Superior temporal gyrus (tissue), 1 donor: ENCODE results near the gene SEPTIN8.

Experiments
- DNase-seq: peaks from one replicate; pipeline ENCODE4 v3.0.0-alpha.2; 2016; ENCODE audit errors: extremely low spot score

Gene SEPTIN8

DNA sequence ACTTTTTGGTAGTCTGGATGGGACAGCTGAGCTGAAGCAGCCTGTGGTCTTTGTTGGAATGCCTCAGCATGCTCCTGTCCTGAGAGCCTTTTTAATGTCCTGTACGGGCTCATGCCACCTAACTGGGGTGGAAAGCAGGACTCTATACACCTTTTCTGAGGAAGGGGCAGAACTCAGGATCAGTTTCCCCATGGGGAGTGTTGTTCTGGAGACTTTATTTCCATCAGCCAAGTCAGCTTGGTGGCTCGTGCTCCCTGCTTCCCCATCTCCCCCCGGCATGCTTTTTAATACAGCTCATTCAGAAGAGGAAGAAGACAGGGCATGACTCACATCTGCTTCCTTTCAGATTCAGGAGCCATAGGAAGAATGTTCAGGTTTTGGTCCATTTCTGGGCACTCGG lies 5.1 kb upstream of the SEPTIN8 start:
- peak; percentile 33 for DNase-seq

DNA sequence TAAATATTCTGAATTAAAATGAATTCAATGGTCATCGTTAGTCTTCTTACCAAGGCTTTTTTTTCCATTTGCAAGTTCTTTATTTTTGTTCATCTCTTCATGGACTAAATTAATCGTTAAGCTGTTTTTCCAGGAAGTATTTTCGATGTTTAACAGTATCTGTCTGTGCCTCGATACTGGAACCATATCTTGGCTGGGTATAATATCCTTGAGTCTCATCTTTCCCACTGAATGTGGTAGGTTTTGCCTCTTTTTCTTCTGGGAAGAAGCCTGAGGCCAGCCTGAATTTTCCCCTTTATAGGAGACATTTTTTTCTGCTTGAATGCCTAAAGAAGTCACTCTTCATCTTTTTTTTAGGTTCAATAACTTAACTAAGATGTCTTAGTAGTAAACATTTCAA lies 4.0 kb upstream of the SEPTIN8 start:
- DNase-seq = peak; percentile 28

DNA sequence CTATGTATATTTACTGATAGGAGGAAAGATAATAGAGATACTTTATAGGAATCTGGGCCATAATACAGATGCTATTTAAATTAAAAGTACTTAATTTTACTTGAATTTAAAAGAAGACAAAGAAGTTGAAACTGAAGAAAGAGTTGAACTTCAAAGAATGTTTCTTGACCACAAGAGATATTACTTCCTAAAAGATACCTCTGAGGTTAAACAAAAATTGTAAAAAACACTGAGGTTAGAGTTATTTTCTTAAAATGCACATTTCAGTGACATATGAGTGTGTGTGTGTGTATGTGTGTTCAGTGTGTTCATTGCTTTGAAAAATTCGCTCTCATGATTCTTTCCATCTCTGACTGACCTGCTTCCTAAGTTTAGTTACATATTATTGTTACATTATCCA lies 3.5 kb upstream of the SEPTIN8 start:
- DNase-seq = no peak

- peak; percentile 95 for DNase-seq
Observed at GRCh38 chr5:132779961-132780360, 2.9 kb upstream of the SEPTIN8 start.

DNA sequence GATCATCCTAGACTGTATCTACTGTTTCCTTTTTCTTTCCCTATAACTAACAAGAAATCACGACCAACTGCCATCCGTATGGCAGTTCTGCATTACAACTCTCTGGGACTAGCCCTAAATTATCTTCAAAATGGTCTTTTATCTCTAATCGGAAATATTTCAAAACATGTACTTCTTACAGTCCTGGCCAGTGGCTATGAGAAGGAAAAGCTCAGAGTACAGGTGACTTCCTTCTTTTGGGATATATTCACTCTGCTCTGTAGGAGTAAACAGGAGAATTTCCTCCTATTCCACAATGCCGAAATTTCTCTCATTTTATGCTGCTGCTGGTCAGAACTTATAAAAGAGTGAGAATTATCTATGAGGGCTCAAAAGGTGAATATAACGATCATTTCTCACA lies 1.8 kb upstream of the SEPTIN8 start:
- peak; percentile 64 for DNase-seq

- no peak for DNase-seq
Observed at GRCh38 chr5:132778129-132778528, 1.1 kb upstream of the SEPTIN8 start.

GRCh38 chr5:132776938-132777208 lies 166 bp downstream of the SEPTIN8 start:
- DNase-seq = no peak

DNA sequence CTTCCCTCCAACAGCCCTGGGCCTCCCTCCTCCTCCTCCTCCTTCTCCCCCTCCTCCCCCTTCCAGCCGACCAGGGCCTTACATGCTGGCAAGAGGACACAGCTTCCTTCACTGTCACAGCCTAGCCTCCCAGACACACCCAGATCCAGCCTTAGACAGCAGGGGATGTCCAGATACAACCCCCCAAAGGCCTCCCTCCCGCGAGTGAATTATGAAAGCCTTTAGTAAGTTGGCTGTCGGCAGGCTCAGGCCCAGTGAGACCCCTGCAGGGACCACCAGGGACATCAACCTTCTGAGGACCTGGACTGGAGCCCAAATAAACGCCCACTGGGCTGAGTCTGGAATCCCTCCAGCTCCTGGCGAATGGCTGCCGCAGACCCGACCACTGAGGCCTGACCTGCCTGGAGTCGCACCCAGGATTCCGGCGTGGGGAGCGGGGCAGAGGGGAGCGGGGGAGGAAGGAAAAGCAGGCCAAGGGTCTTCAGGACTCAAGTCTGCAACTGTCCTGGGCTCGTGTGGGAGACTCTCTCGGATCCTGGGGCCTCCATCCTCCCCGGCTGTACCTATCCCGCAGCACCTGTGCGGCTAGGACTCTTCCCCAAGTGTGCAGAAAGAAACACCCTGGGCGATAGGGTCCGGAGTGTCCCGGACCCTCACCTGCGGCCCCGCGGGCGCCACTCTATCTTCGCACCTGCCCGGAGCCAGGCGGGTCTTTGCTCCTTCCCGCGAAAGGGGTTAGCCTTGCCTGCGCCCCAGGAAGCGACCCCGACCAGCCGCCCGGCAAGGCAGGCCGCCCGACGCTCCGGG lies 705 bp downstream of the SEPTIN8 start:
- no peak for DNase-seq

DNA sequence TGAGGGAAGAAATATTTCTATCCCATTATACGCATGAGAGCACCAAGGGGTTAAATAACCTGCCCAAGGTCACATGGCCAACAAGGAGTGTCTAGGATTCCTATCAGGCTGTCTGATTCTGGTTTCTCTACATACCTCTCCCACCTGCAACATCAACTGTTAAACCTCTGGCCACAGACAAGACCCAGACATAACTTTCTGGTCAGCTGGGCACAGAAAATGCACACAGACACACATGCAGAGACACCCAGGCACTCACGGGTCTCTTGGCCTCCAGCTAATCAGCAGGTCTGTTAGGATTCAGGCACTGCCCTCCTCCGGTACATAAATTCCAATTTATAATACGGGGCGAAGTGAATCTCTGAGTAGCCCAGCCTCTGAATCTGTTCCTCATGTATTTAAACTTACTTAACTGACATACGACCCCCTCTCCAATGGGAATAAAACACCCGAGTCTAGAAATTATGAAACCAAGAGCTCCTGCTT lies 1.5 kb downstream of the SEPTIN8 start:
- no peak for DNase-seq

GRCh38 chr5:132774896-132775295 lies 2.1 kb downstream of the SEPTIN8 start:
- no peak for DNase-seq

DNA sequence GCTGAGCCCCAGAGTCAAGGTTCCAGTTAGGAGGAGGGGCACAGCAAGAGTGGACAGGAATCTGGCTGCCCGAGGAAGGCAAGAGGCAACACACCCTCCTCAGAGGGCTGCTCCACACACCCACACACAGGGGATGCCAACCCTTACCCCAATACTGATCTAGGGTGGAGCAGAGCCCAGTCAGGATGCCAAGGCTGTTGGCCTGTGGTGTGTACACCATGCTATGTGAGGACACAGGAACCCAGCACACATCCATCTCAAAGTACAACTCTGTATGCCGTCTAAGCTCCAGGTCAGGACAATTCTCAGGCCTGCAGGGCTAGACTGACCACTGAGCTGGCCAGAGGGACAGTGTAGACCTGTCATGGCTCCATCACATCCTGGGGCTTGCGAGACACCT lies 2.6 kb downstream of the SEPTIN8 start:
- no peak for DNase-seq

DNA sequence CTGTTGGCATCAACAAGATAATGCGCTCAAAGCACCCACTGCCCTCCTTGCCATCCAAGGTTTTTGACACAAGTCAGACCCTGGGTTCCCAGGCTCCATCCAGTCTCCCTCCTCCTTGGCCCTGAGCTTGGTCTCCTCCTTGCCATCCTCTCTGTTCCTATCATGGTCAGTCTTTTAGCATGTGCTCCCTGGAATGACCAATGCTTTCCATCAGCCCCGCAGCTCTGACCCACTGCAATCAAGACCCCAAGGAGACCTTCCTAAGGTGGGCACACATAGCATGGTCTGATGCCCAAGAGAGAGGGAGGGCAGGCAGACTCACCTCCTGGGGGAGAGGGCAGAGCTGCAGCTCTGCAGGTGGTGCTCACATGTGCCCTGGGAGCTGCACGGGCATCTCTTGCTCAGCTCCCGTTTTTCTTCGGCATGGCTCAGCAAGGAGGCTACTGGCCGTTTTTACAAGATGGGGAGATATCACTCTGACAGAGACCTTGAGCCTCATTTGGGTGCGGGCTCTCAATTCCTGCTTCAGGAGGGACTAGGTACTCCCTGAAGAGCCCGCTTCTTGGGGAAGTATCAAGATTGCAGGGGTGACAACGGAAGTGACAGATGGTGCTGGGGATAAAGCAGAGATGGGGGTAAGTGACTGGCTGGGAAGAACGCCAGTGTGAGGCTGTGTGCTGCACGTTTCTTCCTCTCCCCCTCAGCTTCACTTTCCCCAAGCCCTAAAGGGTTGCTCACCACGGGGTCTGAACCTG lies 3.3 kb downstream of the SEPTIN8 start:
- DNase-seq = peak; percentile 62

- no peak for DNase-seq
Observed at GRCh38 chr5:132773114-132773513, 3.9 kb downstream of the SEPTIN8 start.

- DNase-seq = no peak
Observed at GRCh38 chr5:132772291-132773070, 4.6 kb downstream of the SEPTIN8 start.

- no peak for DNase-seq
Observed at GRCh38 chr5:132771503-132771998, 5.5 kb downstream of the SEPTIN8 start.

GRCh38 chr5:132770476-132771159 lies 6.4 kb downstream of the SEPTIN8 start:
- DNase-seq = no peak

- no peak for DNase-seq
Observed at GRCh38 chr5:132768485-132768868, 8.6 kb downstream of the SEPTIN8 start.

DNA sequence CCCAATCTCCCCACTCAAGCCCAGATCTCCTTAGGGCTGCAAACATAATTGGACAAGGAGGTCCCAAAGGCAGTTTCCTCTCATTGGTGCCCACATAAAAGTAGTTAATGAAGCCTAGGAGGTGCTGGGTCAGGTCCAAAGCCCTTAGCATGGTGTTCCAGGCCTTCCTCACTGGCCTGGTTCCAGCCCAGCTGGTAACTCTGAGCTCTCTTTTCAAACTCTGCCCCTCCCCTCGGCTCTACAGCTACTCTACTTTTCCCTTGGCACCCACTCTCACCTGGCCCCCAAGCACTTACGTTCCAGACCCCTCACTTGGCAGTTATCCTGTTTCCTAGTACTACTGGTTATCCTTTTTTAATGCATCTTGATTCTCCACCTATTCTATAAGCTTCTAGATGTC lies 9.9 kb downstream of the SEPTIN8 start:
- no peak for DNase-seq

DNA sequence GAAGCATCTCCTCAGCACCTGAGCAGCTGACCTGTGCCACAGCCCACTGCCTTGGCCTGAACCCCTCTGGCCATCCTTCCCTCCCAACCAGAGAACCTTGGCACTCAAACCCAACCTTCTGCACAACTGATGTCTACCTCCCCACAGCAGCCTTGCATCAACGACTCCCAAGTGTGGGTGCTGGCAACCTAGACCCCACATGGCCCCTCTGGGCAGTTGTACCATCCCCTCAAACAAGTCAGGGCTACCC lies 10.3 kb downstream of the SEPTIN8 start:
- no peak for DNase-seq

GRCh38 chr5:132766020-132766805 lies 10.8 kb downstream of the SEPTIN8 start:
- no peak for DNase-seq

- no peak for DNase-seq
Observed at GRCh38 chr5:132765311-132766019, 11.6 kb downstream of the SEPTIN8 start.
